GM23338 (cell line): ENCODE measurements around the gene ZNF664.

Experiments used
- CREB1 ChIP-seq: fragments of 250-450 bp; sonication (Bioruptor Pico); IDR thresholded peaks from 2 replicates; pipeline ENCODE4 v1.5.0; 2020; ENCODE audit warnings: low read depth, mild to moderate bottlenecking, moderate library complexity
- POLR2AphosphoS5 ChIP-seq: IDR thresholded peaks from 2 replicates; pipeline ENCODE4 v1.6.1; 2016; ENCODE audit warnings: antibody characterized with exemption, low read depth
- TF ChIP-seq, protein P1 (sequence below), 2 experiments: fragments of 200-600 bp in 1 of 2; sonication (generic) in 1 of 2; conservative IDR thresholded peaks; 2 replicates each; pipeline versions ENCODE4 v1.5.1 to v1.6.1; 2016 to 2017; ENCODE audit warnings: antibody characterized with exemption in 2 of 2, low read depth in 2 of 2, mild to moderate bottlenecking in 2 of 2, moderate library complexity in 1 of 2

DNA sequence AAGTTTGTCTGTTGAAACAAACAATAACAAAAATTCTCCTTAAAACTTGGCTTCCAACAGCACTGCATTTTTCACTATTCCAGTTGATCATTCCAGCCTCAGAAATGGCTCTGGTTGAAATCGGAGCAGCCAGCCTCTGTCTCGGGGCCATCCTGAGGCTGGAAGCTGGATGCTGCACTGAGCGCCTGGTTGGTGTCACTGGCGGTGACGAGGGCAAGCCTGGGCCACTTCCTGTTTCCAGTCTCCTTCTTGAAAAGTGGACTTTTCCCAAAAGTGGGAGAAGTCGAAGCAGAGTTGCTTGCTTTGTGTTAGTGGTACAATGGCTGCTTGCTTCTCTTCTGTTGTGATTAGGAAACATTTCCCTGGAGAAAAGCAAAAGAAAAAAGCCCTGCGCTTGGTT is 49.1 kb upstream of the ZNF664 start:
- TF ChIP-seq, protein P1, sequence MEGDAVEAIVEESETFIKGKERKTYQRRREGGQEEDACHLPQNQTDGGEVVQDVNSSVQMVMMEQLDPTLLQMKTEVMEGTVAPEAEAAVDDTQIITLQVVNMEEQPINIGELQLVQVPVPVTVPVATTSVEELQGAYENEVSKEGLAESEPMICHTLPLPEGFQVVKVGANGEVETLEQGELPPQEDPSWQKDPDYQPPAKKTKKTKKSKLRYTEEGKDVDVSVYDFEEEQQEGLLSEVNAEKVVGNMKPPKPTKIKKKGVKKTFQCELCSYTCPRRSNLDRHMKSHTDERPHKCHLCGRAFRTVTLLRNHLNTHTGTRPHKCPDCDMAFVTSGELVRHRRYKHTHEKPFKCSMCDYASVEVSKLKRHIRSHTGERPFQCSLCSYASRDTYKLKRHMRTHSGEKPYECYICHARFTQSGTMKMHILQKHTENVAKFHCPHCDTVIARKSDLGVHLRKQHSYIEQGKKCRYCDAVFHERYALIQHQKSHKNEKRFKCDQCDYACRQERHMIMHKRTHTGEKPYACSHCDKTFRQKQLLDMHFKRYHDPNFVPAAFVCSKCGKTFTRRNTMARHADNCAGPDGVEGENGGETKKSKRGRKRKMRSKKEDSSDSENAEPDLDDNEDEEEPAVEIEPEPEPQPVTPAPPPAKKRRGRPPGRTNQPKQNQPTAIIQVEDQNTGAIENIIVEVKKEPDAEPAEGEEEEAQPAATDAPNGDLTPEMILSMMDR (conservative IDR thresholded peaks at IDR 0.05; ENCODE audit: low read depth in 2 of 2): no peak
- TF ChIP-seq CREB1 (CRISPR knock-in tag): no peak
- no peak for TF ChIP-seq POLR2AphosphoS5
